Activated effector memory CD4-positive, alpha-beta T cell treated with Interleukin-2 at 50 U/mL for 16 hours (primary cell): ENCODE results near the gene OR51B2.

ENCODE experiments used
- DNase-seq: peaks from one replicate; pipeline ENCODE4 v3.0.0-alpha.2; 2020

OR51B2 gene

GRCh38 chr11:5281596-5281995 is 42.5 kb downstream of the OR51B2 start:
- no peak for DNase-seq

GRCh38 chr11:5280582-5281102 is 43.5 kb downstream of the OR51B2 start:
- no peak for DNase-seq

GRCh38 chr11:5279471-5280090 is 44.5 kb downstream of the OR51B2 start:
- DNase-seq, result no peak

- DNase-seq, result no peak
These were observed 46.2 kb downstream of the OR51B2 start for GRCh38 chr11:5277807-5278382.

- DNase-seq, result no peak
These were observed 47.4 kb downstream of the OR51B2 start for GRCh38 chr11:5276697-5277096.

- DNase-seq, result no peak
These were observed 48.6 kb downstream of the OR51B2 start for GRCh38 chr11:5275369-5276110.

- no peak for DNase-seq
These were observed 49.7 kb downstream of the OR51B2 start for GRCh38 chr11:5274395-5274794.
